22Rv1 (cell line): ENCODE measurements around the gene SIGLEC10.
A peak's percentile ranks its signal among the peaks of the same experiment; 100 is the strongest.

Source experiments
- H3K27ac ChIP-seq: fragments of 450-650 bp; 2 replicates; pipeline ENCODE4 v1.5.1; 2017
- ZFX ChIP-seq: fragments of 450-650 bp; IDR thresholded peaks from 2 replicates; pipeline ENCODE4 v1.6.1; 2017; ENCODE audit warnings: antibody characterized with exemption, borderline replicate concordance
- TF ChIP-seq, protein P1 (sequence below): fragments of 450-650 bp; IDR thresholded peaks from 2 replicates; pipeline ENCODE4 v1.5.1; 2017; ENCODE audit warnings: mild to moderate bottlenecking

SIGLEC10 gene

DNA sequence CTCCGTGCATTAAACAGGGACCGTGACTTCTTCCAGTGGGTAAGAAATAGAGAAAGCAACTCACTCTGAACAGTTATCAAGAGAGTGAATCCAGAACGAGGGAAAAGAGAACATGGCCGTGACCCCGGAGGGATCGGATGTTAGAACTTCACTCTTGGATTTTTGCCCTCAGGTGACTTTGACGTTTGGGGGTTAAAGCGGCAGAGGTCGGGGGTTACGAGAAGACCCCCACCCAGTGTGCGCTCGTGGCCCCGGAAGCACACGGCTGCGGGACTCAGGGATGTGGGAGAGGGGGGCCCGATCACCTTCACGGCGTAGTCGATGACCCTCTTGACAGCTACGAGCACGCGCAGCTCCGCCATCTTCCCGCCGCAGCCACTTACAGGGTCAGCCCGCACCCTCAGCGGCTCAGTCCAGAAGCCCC, 51.5 kb downstream of the SIGLEC10 start, which contains the start of gene ETFB:
Gene ETFB, minus strand, starts transcription at position 424 of the 424 bp plus-strand sequence. Its CDS starts 62 bp downstream, at position 362.
- H3K27ac ChIP-seq = peak within 1 kb of the TSS; percentile 99
- TF ChIP-seq, protein P1, sequence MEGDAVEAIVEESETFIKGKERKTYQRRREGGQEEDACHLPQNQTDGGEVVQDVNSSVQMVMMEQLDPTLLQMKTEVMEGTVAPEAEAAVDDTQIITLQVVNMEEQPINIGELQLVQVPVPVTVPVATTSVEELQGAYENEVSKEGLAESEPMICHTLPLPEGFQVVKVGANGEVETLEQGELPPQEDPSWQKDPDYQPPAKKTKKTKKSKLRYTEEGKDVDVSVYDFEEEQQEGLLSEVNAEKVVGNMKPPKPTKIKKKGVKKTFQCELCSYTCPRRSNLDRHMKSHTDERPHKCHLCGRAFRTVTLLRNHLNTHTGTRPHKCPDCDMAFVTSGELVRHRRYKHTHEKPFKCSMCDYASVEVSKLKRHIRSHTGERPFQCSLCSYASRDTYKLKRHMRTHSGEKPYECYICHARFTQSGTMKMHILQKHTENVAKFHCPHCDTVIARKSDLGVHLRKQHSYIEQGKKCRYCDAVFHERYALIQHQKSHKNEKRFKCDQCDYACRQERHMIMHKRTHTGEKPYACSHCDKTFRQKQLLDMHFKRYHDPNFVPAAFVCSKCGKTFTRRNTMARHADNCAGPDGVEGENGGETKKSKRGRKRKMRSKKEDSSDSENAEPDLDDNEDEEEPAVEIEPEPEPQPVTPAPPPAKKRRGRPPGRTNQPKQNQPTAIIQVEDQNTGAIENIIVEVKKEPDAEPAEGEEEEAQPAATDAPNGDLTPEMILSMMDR = no peak
- TF ChIP-seq ZFX = no peak

DNA sequence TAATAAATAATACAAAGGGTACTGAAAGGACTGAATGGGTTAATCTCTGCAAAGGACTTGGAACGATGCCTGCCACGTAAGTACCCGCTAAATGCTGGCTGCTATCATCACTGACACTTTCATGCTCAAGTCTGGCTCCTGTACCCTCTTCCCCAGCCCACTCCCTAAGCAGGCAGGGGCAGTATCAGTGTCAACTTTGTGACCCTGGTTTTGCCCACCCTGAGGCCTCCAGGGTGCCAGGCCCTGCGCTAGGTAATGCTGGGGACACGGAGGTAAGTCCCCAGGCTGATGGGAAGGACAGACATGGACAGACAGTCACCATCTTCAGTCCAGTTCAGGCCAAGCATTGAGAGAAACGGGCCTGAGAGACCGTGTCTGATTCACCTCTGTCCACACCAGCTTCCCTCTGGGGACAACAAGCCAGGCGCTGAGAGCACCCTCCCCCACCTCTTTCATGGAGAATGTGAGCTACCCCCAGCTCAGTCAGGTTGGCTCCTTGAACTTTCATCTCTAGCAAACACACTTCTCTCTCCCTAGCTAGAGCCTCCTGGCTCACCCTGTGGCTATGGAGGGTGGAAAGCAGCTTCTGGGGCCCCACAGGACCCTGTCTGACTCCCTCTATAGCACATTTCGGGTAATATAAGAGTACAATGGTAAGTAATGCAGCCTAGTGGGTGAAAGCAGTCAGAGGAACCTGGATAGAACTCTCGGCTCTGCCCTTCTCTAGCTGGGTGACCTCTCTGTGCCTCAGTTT, 52.1 kb downstream of the SIGLEC10 start:
- TF ChIP-seq ZFX = no peak
- H3K27ac ChIP-seq = peak overlapping the region; percentile 99

DNA sequence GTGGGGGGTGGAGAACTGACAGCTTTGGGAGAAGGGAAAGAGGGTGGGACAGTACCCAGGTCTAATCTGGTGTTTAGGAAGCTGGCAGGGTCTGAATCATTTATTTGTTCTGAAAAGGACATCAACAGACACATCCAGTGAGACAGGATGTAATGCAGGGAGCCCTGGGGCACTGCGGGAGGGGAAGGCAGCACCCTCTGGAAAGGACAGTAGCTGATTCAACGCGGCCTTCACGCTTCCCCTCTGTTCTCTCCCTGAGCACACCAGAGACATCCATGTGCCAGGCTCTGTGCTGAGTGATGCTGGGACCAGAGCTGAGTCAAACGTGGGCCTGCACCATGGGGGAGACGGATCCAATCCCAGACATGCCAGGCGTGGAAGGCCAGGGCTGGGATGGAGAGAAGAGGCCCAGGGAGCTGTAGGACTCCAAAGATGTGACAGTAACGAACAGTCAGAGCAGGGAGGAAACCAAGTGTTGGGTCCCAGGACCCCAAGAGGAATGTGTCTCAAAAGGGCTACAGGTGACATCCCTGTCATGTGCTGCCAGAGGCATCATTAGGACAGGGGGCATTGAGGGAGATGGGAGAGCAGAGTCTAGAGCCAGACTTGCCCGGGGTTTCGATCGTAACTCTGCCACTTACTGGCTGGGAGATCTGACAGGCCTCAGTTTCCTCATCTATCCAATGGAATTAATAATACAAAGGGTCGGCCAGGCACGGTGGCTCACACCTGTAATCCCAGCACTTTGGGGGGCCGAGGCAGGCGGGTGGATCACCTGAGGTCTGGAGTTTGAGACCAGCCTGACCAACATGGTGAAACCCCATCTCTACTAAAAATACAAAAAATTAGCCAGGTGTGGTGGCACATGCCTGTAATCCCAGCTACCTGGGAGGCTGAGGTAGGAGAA, 53.0 kb downstream of the SIGLEC10 start:
- peak overlapping the region; percentile 99 for H3K27ac ChIP-seq
- TF ChIP-seq, protein P1 = no peak
- no peak for TF ChIP-seq ZFX

DNA sequence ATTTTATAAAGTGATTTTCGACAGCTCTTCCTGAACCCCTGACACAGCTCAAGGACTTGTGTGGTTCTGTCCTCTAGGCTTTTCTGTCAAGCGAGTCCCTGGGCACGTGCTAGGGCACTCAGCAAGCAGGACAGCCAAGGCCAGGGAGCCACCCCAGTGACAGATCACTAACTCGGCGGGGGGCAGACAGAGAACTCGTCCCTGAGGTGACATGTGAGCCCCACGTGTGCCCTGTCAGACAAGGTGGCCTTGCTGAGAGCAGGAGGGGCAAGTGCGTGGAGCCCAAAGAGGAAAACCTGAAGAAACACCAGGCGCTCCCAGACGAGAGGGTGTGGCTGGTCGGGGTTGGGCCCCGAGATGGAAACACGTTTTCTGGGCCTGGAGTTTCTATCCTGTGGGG, 56.2 kb downstream of the SIGLEC10 start:
- no peak for TF ChIP-seq ZFX
- TF ChIP-seq, protein P1 = no peak
- H3K27ac ChIP-seq = no peak overlapping the region
